Activated CD8-positive, alpha-beta memory T cell treated with anti-CD3 and anti-CD28 coated beads, Interleukin-2, amount 50 U/mL, for 4 hours (primary cell): ENCODE measurements around the gene DAB2.

Experiments
- DNase-seq: peaks from one replicate; pipeline ENCODE4 v3.0.0-alpha.2; 2020

DAB2 gene

GRCh38 chr5:39331861-39332381, 92.9 kb downstream of the DAB2 start:
- DNase-seq: no peak

- DNase-seq: no peak
Measured at GRCh38 chr5:39328731-39329130, 96.0 kb downstream of the DAB2 start.

- DNase-seq: no peak
Measured at GRCh38 chr5:39323542-39323941, 101.2 kb downstream of the DAB2 start.
